Glutamatergic neuron (in vitro differentiated cells): ENCODE data around the gene PRX. TPM values are rescaled to one million over a fixed set of nuclear protein-coding genes. Genes with fewer than 3 reads are reported as not detected.

ENCODE experiments used
- DNase-seq: peaks from one replicate; pipeline ENCODE4 v3.0.0; 2022
- H3K27ac Mint-ChIP-seq: one replicate; pipeline ENCODE4 v1.8.0; 2020; ENCODE audit warnings: mild to moderate bottlenecking, mixed read lengths, inconsistent platforms; ENCODE audit not compliant: unreplicated experiment
- H3K27me3 Mint-ChIP-seq: one replicate; pipeline ENCODE4 v1.8.0; 2020; ENCODE audit warnings: mild to moderate bottlenecking, moderate library complexity, mixed read lengths, inconsistent platforms; ENCODE audit not compliant: unreplicated experiment
- H3K36me3 Mint-ChIP-seq: one replicate; pipeline ENCODE4 v1.8.0; 2020; ENCODE audit warnings: mild to moderate bottlenecking, mixed read lengths, inconsistent platforms; ENCODE audit not compliant: unreplicated experiment
- H3K4me1 Mint-ChIP-seq: one replicate; pipeline ENCODE4 v1.8.0; 2020; ENCODE audit warnings: mild to moderate bottlenecking, low read depth, mixed read lengths, inconsistent platforms; ENCODE audit not compliant: unreplicated experiment
- H3K4me3 Mint-ChIP-seq: one replicate; pipeline ENCODE4 v1.8.0; 2020; ENCODE audit warnings: mild to moderate bottlenecking, mixed read lengths, inconsistent platforms; ENCODE audit not compliant: unreplicated experiment
- H3K9me3 Mint-ChIP-seq: one replicate; pipeline ENCODE4 v1.8.0; 2020; ENCODE audit warnings: mild to moderate bottlenecking, moderate library complexity, mixed read lengths, inconsistent platforms; ENCODE audit not compliant: unreplicated experiment
- CTCF ChIP-seq: fragments of 200-600 bp; sonication (generic); IDR thresholded peaks from one replicate; pipeline ENCODE4 v1.5.0; 2021; ENCODE audit not compliant: partially characterized antibody, unreplicated experiment
- total RNA-seq: library from RNA; stranded (reverse); fragmentation: NEBNext Ultra II Directional; extraction: Animal tissue kit (Norgen Biotek cat#: 25700); gene quantifications from one replicate; pipeline ENCODE4 v1.2.1, GENCODE V29; 2021; ENCODE audit not compliant: unreplicated experiment

PRX gene
- total RNA-seq, 1 donor from 2014 or later = 4.7 TPM

DNA sequence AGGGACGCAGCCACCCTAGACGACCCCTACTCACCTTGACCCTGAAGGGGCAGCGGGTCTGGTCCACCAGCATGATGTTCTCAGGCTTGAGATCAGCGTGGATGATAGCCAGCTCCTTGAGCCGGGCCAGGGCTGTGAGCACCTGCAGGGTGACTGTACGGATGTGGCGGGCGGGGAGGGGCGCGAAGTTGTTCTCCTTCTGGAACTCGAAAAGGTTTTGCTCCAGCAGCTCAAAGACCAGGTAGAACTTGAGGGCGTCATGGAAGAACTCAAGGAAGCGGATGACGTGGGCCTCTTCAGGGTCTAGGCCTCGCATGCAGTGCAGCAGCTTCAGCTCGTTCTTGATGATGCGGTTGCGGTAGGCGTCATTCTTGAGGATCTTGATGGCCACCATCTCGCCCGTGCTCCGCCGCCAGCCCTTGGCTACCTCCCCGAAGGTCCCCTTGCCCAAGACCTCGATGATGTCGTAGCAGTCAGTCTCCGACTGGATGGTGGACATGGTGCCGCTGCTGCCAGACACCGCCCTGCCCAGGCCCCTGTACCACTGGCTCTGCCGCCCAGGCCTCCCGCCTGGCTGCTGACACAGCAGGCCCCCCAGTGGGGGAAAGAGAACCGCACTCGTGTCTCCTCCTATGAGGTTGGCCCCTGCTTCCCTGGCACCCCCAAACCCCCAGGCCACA, 23.6 kb downstream of the PRX start:
- H3K4me3 Mint-ChIP-seq = no peak overlapping the region
- H3K4me1 Mint-ChIP-seq = no peaks in the 10 kb centered on the region
- no peaks in the 10 kb centered on the region for H3K36me3 Mint-ChIP-seq
- peaks cover 15% of the 10 kb centered on the region for H3K9me3 Mint-ChIP-seq
- H3K27me3 Mint-ChIP-seq = peaks cover 4% of the 10 kb centered on the region
- no peak for DNase-seq
- no peak for TF ChIP-seq CTCF
- no peak overlapping the region for H3K27ac Mint-ChIP-seq

DNA sequence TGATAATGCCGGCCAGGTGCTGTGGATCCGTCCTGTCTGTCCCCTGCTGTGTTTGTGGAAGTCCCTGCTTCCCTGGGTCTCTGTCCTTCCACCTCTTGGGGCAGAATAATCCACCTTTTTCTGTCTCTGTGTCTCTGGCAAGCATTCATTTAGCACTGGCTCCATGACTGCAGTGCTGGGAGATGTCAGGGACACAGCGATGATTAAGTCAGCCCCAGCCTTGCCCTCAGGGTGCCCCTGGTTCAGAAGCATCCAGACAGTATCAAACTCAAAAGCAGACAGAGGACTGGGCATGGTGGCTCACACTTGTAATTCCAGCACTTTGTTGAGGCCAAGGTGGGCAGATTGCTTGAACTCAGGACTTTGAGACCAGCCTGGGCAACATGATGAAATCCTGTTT, 24.7 kb downstream of the PRX start:
- H3K4me3 Mint-ChIP-seq = no peak overlapping the region
- no peak for TF ChIP-seq CTCF
- DNase-seq = no peak

DNA sequence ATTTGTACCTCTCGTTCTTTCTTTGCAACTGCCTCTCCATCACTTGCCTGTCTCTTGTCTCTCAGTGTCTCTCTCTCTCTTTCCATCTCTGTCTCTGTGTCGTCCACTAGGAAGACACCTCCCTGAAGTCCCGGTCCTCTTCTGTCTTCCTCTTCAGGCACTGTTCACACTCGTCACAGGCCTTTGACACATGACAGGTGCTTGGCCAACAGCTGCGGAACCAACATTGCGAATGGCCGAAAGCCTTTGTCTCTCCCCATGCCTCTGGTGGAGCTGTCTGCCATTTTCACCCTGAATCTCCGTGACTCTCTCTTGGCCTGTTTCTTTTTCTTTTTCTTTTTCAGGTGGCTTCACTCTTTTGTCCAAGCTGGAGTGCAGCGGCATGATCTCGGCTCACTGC, 26.0 kb downstream of the PRX start:
- no peaks in the 10 kb centered on the region for H3K36me3 Mint-ChIP-seq
- no peak overlapping the region for H3K27ac Mint-ChIP-seq
- H3K4me3 Mint-ChIP-seq = no peak overlapping the region
- no peak for TF ChIP-seq CTCF
- H3K4me1 Mint-ChIP-seq = no peaks in the 10 kb centered on the region
- H3K9me3 Mint-ChIP-seq = peaks cover 8% of the 10 kb centered on the region
- peaks cover 8% of the 10 kb centered on the region for H3K27me3 Mint-ChIP-seq
- DNase-seq = no peak

More for the DNA sequence above, 24.7 kb downstream of the PRX start:
- peaks cover 15% of the 10 kb centered on the region for H3K9me3 Mint-ChIP-seq
- H3K36me3 Mint-ChIP-seq = no peaks in the 10 kb centered on the region
- no peak overlapping the region for H3K27ac Mint-ChIP-seq
- H3K4me1 Mint-ChIP-seq = no peaks in the 10 kb centered on the region
- peaks cover 8% of the 10 kb centered on the region for H3K27me3 Mint-ChIP-seq

GRCh38 chr19:40383668-40384248, 29.4 kb downstream of the PRX start:
- Mint-ChIP-seq H3K4me1 (no peaks in the 10 kb centered on the region), H3K4me3 (no peak overlapping the region), H3K27ac (no peak overlapping the region), H3K36me3 (no peaks in the 10 kb centered on the region), H3K27me3 (peaks cover 13% of the 10 kb centered on the region), H3K9me3 (peaks cover 13% of the 10 kb centered on the region)
- TF ChIP-seq CTCF = no peak
- DNase-seq = no peak

DNA sequence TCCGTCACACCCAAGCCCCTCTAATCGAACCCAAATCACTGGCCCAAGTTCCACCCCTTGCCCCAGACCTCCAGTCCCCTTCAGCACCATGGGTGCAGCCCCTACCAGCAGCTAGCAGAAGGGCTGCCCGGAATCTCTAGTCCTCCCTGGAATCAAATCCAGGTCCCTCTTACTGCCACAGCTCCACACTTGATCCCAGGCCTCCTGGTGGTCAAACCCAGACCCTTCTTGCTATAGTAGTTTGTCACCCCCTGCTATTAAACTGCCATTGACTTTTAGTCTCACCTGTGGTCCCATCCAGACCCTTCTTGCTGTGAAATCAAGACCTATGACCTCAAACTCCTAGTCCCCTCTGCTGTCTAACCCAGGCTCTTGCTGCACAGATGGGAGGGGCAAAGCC, 31.9 kb downstream of the PRX start:
- Mint-ChIP-seq H3K27ac (peak overlapping the region; percentile 38), H3K4me1 (no peaks in the 10 kb centered on the region), H3K4me3 (no peak overlapping the region), H3K9me3 (peaks cover 13% of the 10 kb centered on the region), H3K27me3 (peaks cover 11% of the 10 kb centered on the region), H3K36me3 (no peaks in the 10 kb centered on the region)
- TF ChIP-seq CTCF = peak; percentile 15
- no peak for DNase-seq
